ENCODE measurements around the gene PLAU.

- TF ChIP-seq CTCF (IDR thresholded peaks at IDR 0.05) (no peak), POLR2AphosphoS5 (IDR thresholded peaks at IDR 0.05) (no peak), POLR2A (IDR thresholded peaks at IDR 0.05) (no peak)
Observed at GRCh38 chr10:73950155-73950948, 39.4 kb downstream of the PLAU start.

Data from upper lobe of left lung (tissue), 4 donors.